Erythroblast (primary cell): Measurements from ENCODE around the gene HPF1.

Experiments
- GATA1 ChIP-seq: IDR thresholded peaks from 2 replicates; pipeline ENCODE4 v1.6.1; 2011; ENCODE audit warnings: low read depth, mild to moderate bottlenecking, control low read depth, low read length, moderate library complexity
- POLR2A ChIP-seq: IDR thresholded peaks from 2 replicates; pipeline ENCODE4 v1.6.1; 2011; ENCODE audit warnings: mild to moderate bottlenecking, low read length

DNA sequence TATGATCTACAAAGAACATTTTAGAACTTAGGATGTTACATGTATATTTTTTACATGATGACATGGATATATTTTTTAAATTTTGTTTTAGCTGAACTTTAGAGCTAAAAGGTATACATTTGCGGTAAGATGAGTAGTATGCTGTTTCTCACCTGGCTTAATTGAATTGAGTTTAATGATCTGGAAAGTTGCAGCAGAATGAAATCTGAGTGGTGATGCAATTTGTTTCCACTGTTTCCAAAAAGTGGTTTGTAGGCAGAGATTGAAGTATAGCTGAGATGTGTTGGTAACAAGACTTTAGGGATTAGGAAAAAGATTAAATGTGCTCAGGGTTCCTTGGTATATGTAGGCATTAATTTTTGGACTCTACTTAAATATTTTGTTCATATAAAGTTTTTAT, 68.1 kb downstream of the HPF1 start:
- no peak for TF ChIP-seq POLR2A
- TF ChIP-seq GATA1: no peak
